Right ventricle myocardium inferior (tissue), 1 donor: ENCODE results near the gene AMMECR1. TPM values are rescaled to one million over a fixed set of nuclear protein-coding genes. Genes with fewer than 3 reads are reported as not detected.
"Not testable (repeated sequence)": the region's sequence is repeated elsewhere in the genome, so short reads cannot be mapped to it uniquely, and the experiment has no call there.

ENCODE experiments used
- ATAC-seq: fragments of 200-7000 bp; cut with Tn5 transposase; one replicate; pipeline ENCODE4 v1.9.1; 2020; ENCODE audit warnings: mild to moderate bottlenecking, moderate library complexity
- DNase-seq: peaks from one replicate; pipeline ENCODE4 v3.0.0; 2021; ENCODE audit errors: missing footprints
- intact Hi-C: fragments of 100-400 bp; cut with DNase I; formaldehyde crosslinking; loops from one replicate; pipeline ENCODE4 v1.11.0; 2022
- long read RNA-seq: library from polyadenylated mRNA; unstranded; transcript quantifications from one replicate; pipeline ENCODE4 v2.0.0, GENCODE V29; 2021
- total RNA-seq: library from RNA; stranded (reverse); fragmentation: NEBNext Ultra II Directional; extraction: Animal tissue kit (Norgen Biotek cat#: 25700); gene quantifications from one replicate; pipeline ENCODE4 v1.2.1, GENCODE V29; 2021
- donor health status: DM: no; HTN: yes; CAD: no; lungs with severe emphysema.

AMMECR1 gene
- 1.1 TPM for total RNA-seq
- long read RNA-seq: 0 reads

GRCh38 chrX:110317820-110318663, at the start of gene AMMECR1:
TSS of gene AMMECR1 (minus strand) at chrX:110318085. CDS start at chrX:110318071, 14 bp downstream.
- peak; percentile 99 for ATAC-seq
- intact Hi-C loops: loop anchor here (5.0 kb wide), 1 partner anchor 156 kb away; no protein-coding TSS in a partner anchor

GRCh38 chrX:110363244-110363643, 45.4 kb upstream of the AMMECR1 start:
- DNase-seq (no peak), ATAC-seq (no peak)
- intact Hi-C loops: no loop called here

More at GRCh38 chrX:110317820-110318663, at the start of gene AMMECR1:
- DNase-seq: peak; percentile 90

- DNase-seq: no peak
- ATAC-seq: no peak
- intact Hi-C loops: no loop called here
These were observed 41.4 kb upstream of the AMMECR1 start for GRCh38 chrX:110359273-110359672.

GRCh38 chrX:110358548-110358947, 40.7 kb upstream of the AMMECR1 start, which contains the start of gene RTL9:
TSS of gene RTL9 (plus strand) at chrX:110358848. CDS start at chrX:110450618, 91,770 bp downstream.
- DNase-seq: no peak
- ATAC-seq: no peak
- intact Hi-C loops: no loop called here

GRCh38 chrX:110346681-110347080, 28.8 kb upstream of the AMMECR1 start:
- ATAC-seq: no peak
- intact Hi-C loops: no loop called here
- DNase-seq: peak; percentile 34

GRCh38 chrX:110341189-110342035, 23.5 kb upstream of the AMMECR1 start:
- ATAC-seq (no peak), DNase-seq (no peak)
- intact Hi-C loops: no loop called here

- ATAC-seq (no peak), DNase-seq (no peak)
- intact Hi-C loops: no loop called here
These were observed 21.1 kb upstream of the AMMECR1 start for GRCh38 chrX:110338935-110339334.

GRCh38 chrX:110333458-110333857, 15.6 kb upstream of the AMMECR1 start:
- DNase-seq, intact Hi-C loops, ATAC-seq: not testable (repeated sequence)

- intact Hi-C loops: no loop called here
- DNase-seq (no peak), ATAC-seq (no peak)
These were observed 13.7 kb upstream of the AMMECR1 start for GRCh38 chrX:110331444-110332030.

GRCh38 chrX:110328613-110329012, 10.7 kb upstream of the AMMECR1 start:
- DNase-seq, intact Hi-C loops, ATAC-seq: not testable (repeated sequence)

- intact Hi-C loops: no loop called here
- no peak for DNase-seq
- ATAC-seq: no peak
These were observed 9.5 kb upstream of the AMMECR1 start for GRCh38 chrX:110327336-110327735.

- no peak for ATAC-seq
- intact Hi-C loops: no loop called here
These were observed 8.8 kb upstream of the AMMECR1 start for GRCh38 chrX:110326712-110327111.

GRCh38 chrX:110322603-110323002, 4.7 kb upstream of the AMMECR1 start:
- ATAC-seq (no peak), DNase-seq (no peak)
- intact Hi-C loops: no loop called here

More at GRCh38 chrX:110326712-110327111, 8.8 kb upstream of the AMMECR1 start:
- DNase-seq: no peak

- intact Hi-C loops: no loop called here
- DNase-seq (no peak), ATAC-seq (no peak)
These were observed 3.8 kb upstream of the AMMECR1 start for GRCh38 chrX:110321670-110322069.

- intact Hi-C loops: no loop called here
- DNase-seq (no peak), ATAC-seq (no peak)
These were observed 3.2 kb upstream of the AMMECR1 start for GRCh38 chrX:110321081-110321480.

GRCh38 chrX:110320381-110320987, 2.6 kb upstream of the AMMECR1 start:
- no peak for ATAC-seq
- intact Hi-C loops: no loop called here
- DNase-seq: no peak

GRCh38 chrX:110318664-110318968, 731 bp upstream of the AMMECR1 start:
- ATAC-seq (no peak), DNase-seq (no peak)
- intact Hi-C loops: loop anchor here (5.0 kb wide), 1 partner anchor 156 kb away; no protein-coding TSS in a partner anchor

GRCh38 chrX:110317061-110317819, 645 bp downstream of the AMMECR1 start:
- peak; percentile 50 for DNase-seq
- intact Hi-C loops: loop anchor here (5.0 kb wide), 1 partner anchor 155 kb away; no protein-coding TSS in a partner anchor
- ATAC-seq: peak; percentile 14
